T-helper 22 cell (primary cell): Measurements from ENCODE around the gene ACTL8.

Source experiments
- DNase-seq: peaks from one replicate; pipeline ENCODE4 v3.0.0-alpha.2; 2020; ENCODE audit warnings: low read depth

The ACTL8 gene

DNA sequence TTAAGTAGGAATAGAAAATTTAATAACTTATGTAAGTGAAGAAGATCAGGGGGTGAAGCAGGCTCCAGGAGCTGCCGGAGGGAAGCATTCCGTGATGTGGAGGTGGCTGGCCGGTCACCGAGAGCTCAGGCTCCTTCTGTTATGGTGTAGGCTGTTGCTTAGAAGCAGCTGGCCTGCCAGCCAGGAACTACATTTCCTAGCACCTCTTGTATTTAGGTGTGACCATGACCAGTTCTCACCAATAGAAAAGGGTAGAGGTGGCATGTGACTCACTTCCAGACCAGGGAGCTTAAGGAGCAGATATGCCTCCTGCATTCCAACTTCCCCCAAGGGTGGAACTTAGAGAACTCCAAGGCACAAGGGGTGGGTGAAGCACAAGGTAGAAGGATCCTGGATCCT lies 120.7 kb downstream of the ACTL8 start:
- no peak for DNase-seq
